Mammary microvascular endothelial cell (primary cell): Measurements from ENCODE around the gene HMGCR. TPM values are rescaled to one million over a fixed set of nuclear protein-coding genes. Genes with fewer than 3 reads are reported as not detected.

Experiments
- total RNA-seq: library from RNA; depleted of rRNA; stranded (reverse); fragments of >200 nt; gene quantifications from 2 replicates; pipeline ENCODE4 v1.2.3, GENCODE V29; 2015

Gene HMGCR
- 28.9 and 30.6 TPM in 2 replicates for total RNA-seq

GRCh38 chr5:75336615-75337336 is at the start of gene HMGCR:
TSS of gene HMGCR (plus strand) at chr5:75337220. CDS start at chr5:75342606, 5,386 bp downstream.

Other genes with a start within 250 kb of the HMGCR start
- gene ANKRD31, start 100.3 kb upstream of the HMGCR start, total RNA-seq = not detected in 2 replicates
- 11.0 and 14.7 TPM in 2 replicates for gene CERT1, start 174.4 kb downstream of the HMGCR start, total RNA-seq
- 18.2 and 18.5 TPM in 2 replicates for gene POLK, start 174.7 kb downstream of the HMGCR start, total RNA-seq